Measurements from ENCODE around the gene HEYL.

Gene HEYL

DNA sequence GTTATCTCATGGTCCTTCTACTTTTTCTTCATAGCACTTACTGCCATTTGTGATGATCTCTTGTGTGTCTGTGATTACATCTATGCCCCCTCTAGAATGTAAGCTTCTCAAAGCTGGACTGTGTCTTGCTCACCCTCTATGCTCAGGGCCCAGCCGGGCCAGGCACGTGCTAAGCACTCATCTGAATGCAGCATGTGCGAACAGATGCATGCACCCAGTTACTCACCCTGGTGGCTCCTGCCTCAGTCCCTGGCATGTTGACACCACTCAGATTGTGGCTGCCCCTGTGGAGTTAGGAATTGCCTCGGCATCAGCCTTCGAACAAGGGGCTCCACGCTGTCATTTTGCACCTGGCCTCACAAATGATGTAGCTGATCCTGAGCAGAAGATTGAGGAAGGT lies 43.3 kb downstream of the HEYL start:
- DNase-seq, result no peak

DNA sequence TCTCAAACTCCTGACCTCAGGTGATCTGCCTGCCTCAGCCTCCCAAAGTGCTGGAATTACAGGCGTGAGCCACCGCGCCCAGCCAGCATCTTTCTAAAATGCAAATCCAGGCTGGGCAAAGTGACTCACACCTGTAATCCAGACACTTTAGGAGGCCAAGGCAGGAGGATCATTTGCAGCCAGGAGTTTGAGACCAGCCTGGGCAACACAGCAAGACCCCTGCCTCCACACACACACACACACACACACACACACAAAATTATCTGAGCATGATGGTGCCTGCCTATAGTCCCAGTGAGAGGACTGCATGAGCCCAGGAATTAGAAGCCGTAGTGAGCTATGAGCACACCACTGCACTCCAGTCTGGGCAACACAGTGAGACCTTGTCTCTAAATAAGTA lies 46.1 kb downstream of the HEYL start:
- DNase-seq, result no peak

DNA sequence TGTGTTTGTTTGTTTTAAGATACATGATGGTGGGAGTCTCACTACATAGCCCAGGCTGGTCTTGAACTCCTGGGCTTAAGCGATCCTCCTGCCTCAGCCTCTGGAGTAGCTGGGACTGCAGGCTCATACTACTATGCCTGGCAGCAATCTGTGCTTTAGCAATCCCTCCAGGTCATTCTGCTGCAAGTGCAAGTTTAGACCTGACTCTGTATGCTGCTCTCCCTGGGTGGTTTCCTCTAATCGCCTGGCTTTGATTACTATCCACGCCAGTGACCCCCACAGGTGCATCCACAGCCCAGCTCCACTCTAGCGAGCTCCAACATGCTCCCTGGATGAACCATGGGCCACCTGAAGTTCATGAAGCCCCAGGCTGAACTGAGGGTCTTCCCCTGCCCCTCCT lies 47.4 kb downstream of the HEYL start:
- DNase-seq, result no peak

GRCh38 chr1:39590546-39590945 lies 48.9 kb downstream of the HEYL start:
- no peak for DNase-seq

DNA sequence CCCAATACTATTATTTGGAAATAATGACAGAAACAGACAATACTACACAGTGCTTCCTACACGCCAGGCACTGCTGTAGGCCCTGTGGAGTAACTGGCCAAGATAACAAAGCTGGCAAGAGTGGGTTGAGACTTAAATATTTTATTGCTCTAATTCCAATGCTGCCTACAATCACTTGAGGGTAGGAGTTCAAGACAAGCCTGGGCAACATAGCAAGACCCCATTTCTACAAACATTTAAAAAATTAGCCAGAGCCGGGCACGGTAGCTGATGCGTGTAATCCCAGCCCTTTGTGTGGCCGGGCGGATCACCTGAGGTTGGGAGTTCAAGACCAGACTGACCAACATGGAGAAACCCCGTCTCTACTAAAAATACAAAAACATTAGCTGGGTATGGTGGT lies 53.5 kb downstream of the HEYL start:
- no peak for DNase-seq

GRCh38 chr1:39576016-39576657 lies 63.3 kb downstream of the HEYL start:
- DNase-seq, result peak; percentile 87

DNA sequence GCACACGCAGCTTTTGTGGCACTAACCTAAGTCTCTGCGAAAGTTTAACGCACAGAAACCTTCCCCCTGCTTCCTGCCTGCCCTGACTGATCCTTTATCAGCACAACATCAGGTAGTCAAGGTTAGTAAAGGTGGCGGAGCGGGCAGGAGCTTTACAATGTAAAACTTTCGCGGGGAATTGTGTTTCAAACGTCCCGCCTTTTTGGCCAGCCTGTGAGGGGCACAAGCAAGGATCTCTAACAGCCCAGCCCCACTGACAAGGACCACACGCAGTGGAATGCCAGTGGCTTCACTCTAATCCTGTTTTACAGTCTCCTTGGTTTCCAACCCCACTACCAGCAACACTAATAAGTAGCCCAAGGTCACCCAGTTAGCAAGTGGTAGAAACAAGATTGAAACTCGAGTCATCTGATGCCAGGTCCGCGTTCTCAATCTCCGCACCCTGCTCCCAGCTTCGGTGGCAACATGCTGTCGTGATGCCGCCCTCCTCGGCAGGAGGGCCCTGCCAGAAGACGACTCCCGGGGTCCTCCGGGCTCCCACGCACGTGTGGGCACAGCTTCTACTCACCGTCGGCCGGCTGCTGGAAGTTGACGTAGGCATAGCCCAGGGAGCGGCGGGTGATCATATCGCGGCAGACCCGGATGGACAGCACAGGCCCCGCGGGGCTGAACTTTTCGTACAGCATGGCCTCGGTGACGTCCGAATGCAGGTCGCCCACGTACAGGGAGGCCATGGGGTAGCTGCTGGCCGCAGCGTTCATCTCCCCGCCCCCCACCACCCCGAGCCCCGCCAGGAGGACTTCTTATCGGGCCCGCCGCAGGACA lies 64.0 kb downstream of the HEYL start:
- peak; percentile 84 for DNase-seq

DNA sequence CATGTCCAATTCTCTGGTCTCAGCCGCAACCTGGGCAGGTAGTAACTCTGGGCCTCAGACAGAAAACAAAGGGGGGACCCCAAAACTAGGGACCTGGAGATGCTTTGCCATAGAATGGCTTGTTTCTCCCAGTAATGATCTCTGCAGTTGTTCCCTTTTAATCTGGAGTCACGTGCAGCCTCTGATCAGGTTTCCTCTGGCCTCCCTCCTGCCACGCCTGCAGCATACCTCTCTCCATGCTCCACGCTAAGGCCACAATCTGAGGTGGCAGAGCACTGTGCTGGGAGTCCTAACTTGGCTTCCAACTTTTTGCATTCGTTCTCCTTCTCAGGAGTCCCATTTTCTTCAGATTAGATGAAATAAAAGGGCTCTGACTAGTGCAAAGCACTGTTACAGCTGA lies 64.8 kb downstream of the HEYL start:
- DNase-seq, result peak; percentile 70

Data from NCI-H2029 (cell line).